Vagina (tissue), 2 donors: ENCODE measurements around the gene WDR72.

Source experiments
- POLR2A ChIP-seq, 2 donors: fragments of 450-650 bp; IDR thresholded peaks; one replicate each; pipeline ENCODE4 v1.6.1; 2017; ENCODE audit warnings: antibody characterized with exemption in 2 of 2, mild to moderate bottlenecking in 2 of 2, moderate library complexity in 2 of 2
- TF ChIP-seq, protein P1 (sequence below), 3 experiments: fragments of 450-650 bp in 2 of 3; fragments of 200-600 bp in 1 of 3; sonication (generic) in 1 of 3; IDR thresholded peaks; one replicate each; pipeline ENCODE4 v1.5.1; 2017 to 2019; ENCODE audit warnings: antibody characterized with exemption in 3 of 3, mild to moderate bottlenecking in 2 of 3, moderate library complexity in 2 of 3

GRCh38 chr15:53525894-53526293 is 233.6 kb downstream of the WDR72 start:
- no peak for TF ChIP-seq POLR2A (IDR thresholded peaks at IDR 0.05)
- TF ChIP-seq, protein P1, sequence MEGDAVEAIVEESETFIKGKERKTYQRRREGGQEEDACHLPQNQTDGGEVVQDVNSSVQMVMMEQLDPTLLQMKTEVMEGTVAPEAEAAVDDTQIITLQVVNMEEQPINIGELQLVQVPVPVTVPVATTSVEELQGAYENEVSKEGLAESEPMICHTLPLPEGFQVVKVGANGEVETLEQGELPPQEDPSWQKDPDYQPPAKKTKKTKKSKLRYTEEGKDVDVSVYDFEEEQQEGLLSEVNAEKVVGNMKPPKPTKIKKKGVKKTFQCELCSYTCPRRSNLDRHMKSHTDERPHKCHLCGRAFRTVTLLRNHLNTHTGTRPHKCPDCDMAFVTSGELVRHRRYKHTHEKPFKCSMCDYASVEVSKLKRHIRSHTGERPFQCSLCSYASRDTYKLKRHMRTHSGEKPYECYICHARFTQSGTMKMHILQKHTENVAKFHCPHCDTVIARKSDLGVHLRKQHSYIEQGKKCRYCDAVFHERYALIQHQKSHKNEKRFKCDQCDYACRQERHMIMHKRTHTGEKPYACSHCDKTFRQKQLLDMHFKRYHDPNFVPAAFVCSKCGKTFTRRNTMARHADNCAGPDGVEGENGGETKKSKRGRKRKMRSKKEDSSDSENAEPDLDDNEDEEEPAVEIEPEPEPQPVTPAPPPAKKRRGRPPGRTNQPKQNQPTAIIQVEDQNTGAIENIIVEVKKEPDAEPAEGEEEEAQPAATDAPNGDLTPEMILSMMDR (IDR thresholded peaks at IDR 0.05) = no peak
